ENCODE results near the gene MFAP3L. TPM values are rescaled to one million over a fixed set of nuclear protein-coding genes. Genes with fewer than 3 reads are reported as not detected.

Gene MFAP3L
- polyA plus RNA-seq, 1 donor from 2014 or later: 4.0 TPM

DNA sequence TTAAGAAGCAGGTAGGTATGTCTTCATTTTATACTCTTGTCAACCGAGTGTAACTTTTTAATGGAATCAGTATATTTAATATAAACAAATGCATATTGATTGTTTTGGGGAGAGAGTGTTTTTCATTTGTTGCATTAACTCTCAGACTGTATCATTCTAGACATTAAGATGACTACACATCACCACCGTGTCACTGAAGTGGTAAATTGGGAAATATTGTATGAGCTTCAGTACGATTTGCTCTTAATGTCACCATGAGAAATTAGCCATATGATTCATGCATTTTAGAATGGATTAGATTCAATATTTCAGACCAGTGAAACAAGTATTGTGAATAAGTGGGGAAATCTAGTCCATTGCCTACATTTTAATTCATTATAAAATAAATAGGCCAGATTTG is 9.7 kb upstream of the MFAP3L start:
- no peaks in the 10 kb centered on the region for H3F3A ChIP-seq (ENCODE audit: insufficient read depth, low read length, poor library complexity, severe bottlenecking)
- no peaks in the 10 kb centered on the region for H3K9me2 ChIP-seq (ENCODE audit: insufficient read depth, low read length)
- no peaks in the 10 kb centered on the region for H3K79me2 ChIP-seq (replicated peaks; ENCODE audit: insufficient read depth, low read length)
- TF ChIP-seq POLR2AphosphoS5 (IDR thresholded peaks at IDR 0.05) (no peak), EP300 (conservative IDR thresholded peaks at IDR 0.05; ENCODE audit: poor library complexity, severe bottlenecking) (no peak), EZH2 (IDR thresholded peaks at IDR 0.05; ENCODE audit: borderline replicate concordance, insufficient read depth, low read length, poor library complexity, severe bottlenecking) (no peak), MXI1 (conservative IDR thresholded peaks at IDR 0.05; ENCODE audit: poor library complexity, severe bottlenecking) (no peak), RAD21 (conservative IDR thresholded peaks at IDR 0.05) (no peak), SMC3 (conservative IDR thresholded peaks at IDR 0.05; ENCODE audit: poor library complexity) (no peak), TAF1 (IDR thresholded peaks at IDR 0.05; ENCODE audit: low read depth) (no peak)
- TF ChIP-seq, protein P1, sequence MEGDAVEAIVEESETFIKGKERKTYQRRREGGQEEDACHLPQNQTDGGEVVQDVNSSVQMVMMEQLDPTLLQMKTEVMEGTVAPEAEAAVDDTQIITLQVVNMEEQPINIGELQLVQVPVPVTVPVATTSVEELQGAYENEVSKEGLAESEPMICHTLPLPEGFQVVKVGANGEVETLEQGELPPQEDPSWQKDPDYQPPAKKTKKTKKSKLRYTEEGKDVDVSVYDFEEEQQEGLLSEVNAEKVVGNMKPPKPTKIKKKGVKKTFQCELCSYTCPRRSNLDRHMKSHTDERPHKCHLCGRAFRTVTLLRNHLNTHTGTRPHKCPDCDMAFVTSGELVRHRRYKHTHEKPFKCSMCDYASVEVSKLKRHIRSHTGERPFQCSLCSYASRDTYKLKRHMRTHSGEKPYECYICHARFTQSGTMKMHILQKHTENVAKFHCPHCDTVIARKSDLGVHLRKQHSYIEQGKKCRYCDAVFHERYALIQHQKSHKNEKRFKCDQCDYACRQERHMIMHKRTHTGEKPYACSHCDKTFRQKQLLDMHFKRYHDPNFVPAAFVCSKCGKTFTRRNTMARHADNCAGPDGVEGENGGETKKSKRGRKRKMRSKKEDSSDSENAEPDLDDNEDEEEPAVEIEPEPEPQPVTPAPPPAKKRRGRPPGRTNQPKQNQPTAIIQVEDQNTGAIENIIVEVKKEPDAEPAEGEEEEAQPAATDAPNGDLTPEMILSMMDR (IDR thresholded peaks at IDR 0.05; ENCODE audit: poor library complexity, severe bottlenecking): no peak
- TF ChIP-seq, protein P2, sequence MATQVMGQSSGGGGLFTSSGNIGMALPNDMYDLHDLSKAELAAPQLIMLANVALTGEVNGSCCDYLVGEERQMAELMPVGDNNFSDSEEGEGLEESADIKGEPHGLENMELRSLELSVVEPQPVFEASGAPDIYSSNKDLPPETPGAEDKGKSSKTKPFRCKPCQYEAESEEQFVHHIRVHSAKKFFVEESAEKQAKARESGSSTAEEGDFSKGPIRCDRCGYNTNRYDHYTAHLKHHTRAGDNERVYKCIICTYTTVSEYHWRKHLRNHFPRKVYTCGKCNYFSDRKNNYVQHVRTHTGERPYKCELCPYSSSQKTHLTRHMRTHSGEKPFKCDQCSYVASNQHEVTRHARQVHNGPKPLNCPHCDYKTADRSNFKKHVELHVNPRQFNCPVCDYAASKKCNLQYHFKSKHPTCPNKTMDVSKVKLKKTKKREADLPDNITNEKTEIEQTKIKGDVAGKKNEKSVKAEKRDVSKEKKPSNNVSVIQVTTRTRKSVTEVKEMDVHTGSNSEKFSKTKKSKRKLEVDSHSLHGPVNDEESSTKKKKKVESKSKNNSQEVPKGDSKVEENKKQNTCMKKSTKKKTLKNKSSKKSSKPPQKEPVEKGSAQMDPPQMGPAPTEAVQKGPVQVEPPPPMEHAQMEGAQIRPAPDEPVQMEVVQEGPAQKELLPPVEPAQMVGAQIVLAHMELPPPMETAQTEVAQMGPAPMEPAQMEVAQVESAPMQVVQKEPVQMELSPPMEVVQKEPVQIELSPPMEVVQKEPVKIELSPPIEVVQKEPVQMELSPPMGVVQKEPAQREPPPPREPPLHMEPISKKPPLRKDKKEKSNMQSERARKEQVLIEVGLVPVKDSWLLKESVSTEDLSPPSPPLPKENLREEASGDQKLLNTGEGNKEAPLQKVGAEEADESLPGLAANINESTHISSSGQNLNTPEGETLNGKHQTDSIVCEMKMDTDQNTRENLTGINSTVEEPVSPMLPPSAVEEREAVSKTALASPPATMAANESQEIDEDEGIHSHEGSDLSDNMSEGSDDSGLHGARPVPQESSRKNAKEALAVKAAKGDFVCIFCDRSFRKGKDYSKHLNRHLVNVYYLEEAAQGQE (IDR thresholded peaks at IDR 0.05; ENCODE audit: borderline replicate concordance): no peak
- no peak overlapping the region for H3K4me3 ChIP-seq (ENCODE audit: low read length)
- H4K20me1 ChIP-seq (ENCODE audit: insufficient read depth): no peaks in the 10 kb centered on the region
- no peaks in the 10 kb centered on the region for H3K36me3 ChIP-seq (ENCODE audit: insufficient read depth, low read length)
- no peak overlapping the region for H3K4me2 ChIP-seq (ENCODE audit: low read length)
- H2AFZ ChIP-seq (ENCODE audit: low read depth, low read length): no peak overlapping the region
- no peak overlapping the region for H3K9ac ChIP-seq (ENCODE audit: low read length)
- no peaks in the 10 kb centered on the region for H3K27me3 ChIP-seq (ENCODE audit: insufficient read depth, low read depth, low read length)
- H3K27ac ChIP-seq (ENCODE audit: low read length): no peak overlapping the region
- no peaks in the 10 kb centered on the region for H3K9me3 ChIP-seq (ENCODE audit: low read length)

DNA sequence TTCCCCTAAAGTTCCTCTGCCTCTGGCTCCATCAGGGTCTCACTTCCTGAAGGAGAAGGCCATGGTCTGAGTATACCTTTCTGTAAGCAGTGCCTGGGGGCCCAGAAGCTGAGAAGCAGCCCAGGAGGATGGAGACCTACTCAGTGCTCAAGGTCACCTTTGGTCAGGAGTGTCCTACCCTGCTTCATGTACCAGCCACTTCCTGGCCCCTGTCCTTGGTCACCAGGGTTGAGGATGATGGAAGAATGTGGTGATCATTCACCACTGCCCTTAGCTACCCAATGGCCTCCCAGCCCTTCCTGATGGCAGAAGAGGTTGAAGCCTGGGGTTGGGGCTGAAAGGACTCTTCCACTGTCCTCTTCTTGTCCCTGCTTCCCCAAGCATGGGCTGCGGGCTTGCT is 9.0 kb upstream of the MFAP3L start:
- H3K4me3 ChIP-seq (ENCODE audit: low read length): no peak overlapping the region
- H2AFZ ChIP-seq (ENCODE audit: low read depth, low read length): no peak overlapping the region
- H3K27me3 ChIP-seq (ENCODE audit: insufficient read depth, low read depth, low read length): no peaks in the 10 kb centered on the region
- no peak overlapping the region for H3K9ac ChIP-seq (ENCODE audit: low read length)
- no peak for TF ChIP-seq EZH2 (IDR thresholded peaks at IDR 0.05; ENCODE audit: borderline replicate concordance, insufficient read depth, low read length, poor library complexity, severe bottlenecking)
- TF ChIP-seq, protein P1 (IDR thresholded peaks at IDR 0.05; ENCODE audit: poor library complexity, severe bottlenecking): no peak
- TF ChIP-seq POLR2AphosphoS5 (IDR thresholded peaks at IDR 0.05): no peak
- no peak for TF ChIP-seq EP300 (conservative IDR thresholded peaks at IDR 0.05; ENCODE audit: poor library complexity, severe bottlenecking)
- TF ChIP-seq SMC3 (conservative IDR thresholded peaks at IDR 0.05; ENCODE audit: poor library complexity): no peak
- no peak for TF ChIP-seq TAF1 (IDR thresholded peaks at IDR 0.05; ENCODE audit: low read depth)
- TF ChIP-seq RAD21 (conservative IDR thresholded peaks at IDR 0.05): no peak
- TF ChIP-seq MXI1 (conservative IDR thresholded peaks at IDR 0.05; ENCODE audit: poor library complexity, severe bottlenecking): no peak
- no peaks in the 10 kb centered on the region for H4K20me1 ChIP-seq (ENCODE audit: insufficient read depth)
- no peak overlapping the region for H3K4me2 ChIP-seq (ENCODE audit: low read length)
- no peak overlapping the region for H3K27ac ChIP-seq (ENCODE audit: low read length)
- H3F3A ChIP-seq (ENCODE audit: insufficient read depth, low read length, poor library complexity, severe bottlenecking): no peaks in the 10 kb centered on the region
- no peaks in the 10 kb centered on the region for H3K79me2 ChIP-seq (replicated peaks; ENCODE audit: insufficient read depth, low read length)
- no peaks in the 10 kb centered on the region for H3K9me2 ChIP-seq (ENCODE audit: insufficient read depth, low read length)
- no peaks in the 10 kb centered on the region for H3K9me3 ChIP-seq (ENCODE audit: low read length)
- no peaks in the 10 kb centered on the region for H3K36me3 ChIP-seq (ENCODE audit: insufficient read depth, low read length)

All from neural cell (in vitro differentiated cells).